Fibroblast of skin of back (primary cell): ENCODE data around the gene PRDM8.

Experiments used
- DNase-seq: peaks from one replicate; pipeline ENCODE4 v3.0.0-alpha.2; 2013

Gene PRDM8

GRCh38 chr4:80184053-80184824, 13.1 kb upstream of the PRDM8 start:
- peak; percentile 80 for DNase-seq

GRCh38 chr4:80184825-80185756, 12.2 kb upstream of the PRDM8 start:
- DNase-seq: peak; percentile 30

- no peak for DNase-seq
Measured at GRCh38 chr4:80185787-80186548, 11.3 kb upstream of the PRDM8 start.

GRCh38 chr4:80186676-80187075, 10.6 kb upstream of the PRDM8 start:
- no peak for DNase-seq

- no peak for DNase-seq
Measured at GRCh38 chr4:80187677-80188076, 9.6 kb upstream of the PRDM8 start.

GRCh38 chr4:80188457-80188800, 8.9 kb upstream of the PRDM8 start:
- no peak for DNase-seq

- DNase-seq: no peak
Measured at GRCh38 chr4:80188801-80189458, 8.4 kb upstream of the PRDM8 start.

GRCh38 chr4:80189581-80189955, 7.7 kb upstream of the PRDM8 start:
- no peak for DNase-seq

- no peak for DNase-seq
Measured at GRCh38 chr4:80189956-80190677, 7.2 kb upstream of the PRDM8 start.

GRCh38 chr4:80192252-80192866, 4.9 kb upstream of the PRDM8 start:
- DNase-seq: no peak

GRCh38 chr4:80192937-80193336, 4.4 kb upstream of the PRDM8 start:
- peak; percentile 73 for DNase-seq

GRCh38 chr4:80195441-80196140, 1.7 kb upstream of the PRDM8 start:
- no peak for DNase-seq

GRCh38 chr4:80196259-80196921, 913 bp upstream of the PRDM8 start:
- DNase-seq: no peak

GRCh38 chr4:80197601-80198440, 518 bp downstream of the PRDM8 start:
- no peak for DNase-seq

- DNase-seq: no peak
Measured at GRCh38 chr4:80198441-80198837, 1.1 kb downstream of the PRDM8 start.

- no peak for DNase-seq
Measured at GRCh38 chr4:80199004-80199560, 1.8 kb downstream of the PRDM8 start.

- DNase-seq: no peak
Measured at GRCh38 chr4:80199947-80200346, 2.6 kb downstream of the PRDM8 start.

- DNase-seq: peak; percentile 64
Measured at GRCh38 chr4:80201252-80202151, 4.2 kb downstream of the PRDM8 start.
